ENCODE results near the gene SYTL3.

The SYTL3 gene

DNA sequence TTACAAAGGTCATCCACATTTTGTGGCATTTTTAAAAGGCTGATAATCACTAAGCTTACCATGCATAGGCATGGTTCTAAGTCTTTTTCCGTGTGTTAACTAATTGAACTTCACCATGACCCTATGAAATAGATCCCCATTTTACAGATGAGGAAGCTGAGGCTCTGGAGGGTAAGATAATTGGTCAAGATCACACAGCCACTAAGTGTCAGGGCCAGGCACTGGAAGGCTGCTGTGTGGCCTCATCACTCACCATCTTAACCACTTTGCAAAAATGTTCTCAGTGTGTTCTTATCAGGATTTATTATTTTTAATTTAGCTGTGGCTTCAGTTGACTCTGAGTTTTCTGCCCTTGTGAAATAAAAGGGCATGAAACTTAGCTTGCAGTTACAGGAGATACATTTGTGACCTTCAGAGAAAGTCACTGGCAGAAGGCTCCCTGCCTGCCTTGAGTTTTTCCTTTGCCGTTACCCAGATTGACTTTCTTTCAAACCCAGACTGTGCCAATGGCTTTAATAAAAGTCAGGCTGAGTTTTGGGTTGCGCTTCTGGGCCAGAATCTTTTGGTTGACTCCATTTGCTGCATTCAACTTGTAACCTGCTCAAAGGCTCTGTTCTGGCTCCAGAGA lies 87.3 kb downstream of the SYTL3 start:
- no peak for DNase-seq

DNA sequence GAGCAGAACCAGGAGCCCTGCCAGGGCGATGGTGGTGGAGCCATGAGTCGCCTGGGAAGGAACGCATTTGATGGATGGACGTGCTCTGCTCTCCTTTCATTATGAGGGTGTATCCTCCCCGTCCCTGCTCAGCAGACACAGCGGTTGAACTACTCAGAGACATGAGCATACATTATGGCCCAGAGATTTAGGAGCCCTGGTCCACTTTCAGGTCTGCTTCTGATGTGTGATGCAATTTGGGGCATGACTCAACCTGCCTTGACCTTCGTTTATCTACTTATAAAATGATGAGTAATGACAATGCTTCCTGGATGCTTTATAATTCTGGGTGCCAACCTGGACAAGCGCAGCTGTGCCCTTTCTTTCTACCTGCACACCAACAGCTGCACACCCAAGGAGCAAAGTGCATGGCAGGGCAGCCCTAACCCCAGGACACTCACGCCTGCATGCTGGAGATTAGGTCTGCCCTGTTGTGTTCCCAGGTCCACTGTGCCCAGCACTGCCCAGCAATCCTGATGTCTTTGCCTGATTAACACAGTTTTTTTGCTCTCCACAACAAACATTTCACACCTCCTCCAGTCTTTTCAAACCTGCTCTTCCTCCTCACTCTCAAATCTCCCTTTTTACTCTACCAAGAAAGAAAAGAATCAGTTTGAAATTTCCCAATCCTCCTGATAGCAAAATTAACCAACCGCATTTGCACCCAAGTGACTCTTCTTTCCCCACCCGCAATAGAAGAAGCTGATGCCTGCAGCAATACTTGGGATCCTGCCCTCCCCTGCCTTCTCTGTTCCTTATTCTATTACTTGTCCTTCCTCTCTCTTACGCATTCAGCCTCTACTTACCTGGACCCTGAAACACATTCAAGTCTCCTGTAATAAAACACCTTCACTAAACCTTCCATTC lies 88.1 kb downstream of the SYTL3 start:
- no peak for DNase-seq

GRCh38 chr6:158739673-158740072 lies 89.8 kb downstream of the SYTL3 start:
- DNase-seq = no peak

DNA sequence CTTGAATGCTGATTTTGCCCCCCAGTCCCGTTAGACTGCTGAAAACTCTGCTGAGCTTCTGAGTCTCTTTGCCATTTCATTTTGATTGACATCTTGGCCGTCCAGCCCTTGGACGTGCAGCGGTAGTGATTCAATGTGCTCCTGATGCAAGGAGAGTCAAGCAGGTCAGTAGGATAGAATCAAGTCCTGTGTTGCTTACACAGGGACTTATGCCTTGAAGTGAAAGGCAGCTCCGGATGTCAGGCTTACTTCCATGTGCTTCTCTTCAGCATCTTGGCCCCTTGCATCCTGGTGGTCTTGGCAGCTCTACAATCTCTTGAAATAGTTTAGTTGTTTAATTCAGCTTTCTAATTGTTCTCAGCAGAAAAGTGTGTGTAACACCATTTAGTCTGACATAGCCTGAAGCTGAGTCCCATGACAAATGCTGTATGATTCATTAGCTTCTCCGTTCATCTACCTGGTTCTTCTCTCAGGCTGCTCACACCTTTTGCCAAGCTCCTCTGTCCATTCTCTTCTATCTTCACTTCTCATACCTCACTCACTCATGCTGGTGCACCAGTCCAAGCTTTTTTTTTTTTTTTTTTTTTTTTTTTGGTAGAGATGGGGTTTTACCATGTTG lies 93.3 kb downstream of the SYTL3 start:
- no peak for DNase-seq

DNA sequence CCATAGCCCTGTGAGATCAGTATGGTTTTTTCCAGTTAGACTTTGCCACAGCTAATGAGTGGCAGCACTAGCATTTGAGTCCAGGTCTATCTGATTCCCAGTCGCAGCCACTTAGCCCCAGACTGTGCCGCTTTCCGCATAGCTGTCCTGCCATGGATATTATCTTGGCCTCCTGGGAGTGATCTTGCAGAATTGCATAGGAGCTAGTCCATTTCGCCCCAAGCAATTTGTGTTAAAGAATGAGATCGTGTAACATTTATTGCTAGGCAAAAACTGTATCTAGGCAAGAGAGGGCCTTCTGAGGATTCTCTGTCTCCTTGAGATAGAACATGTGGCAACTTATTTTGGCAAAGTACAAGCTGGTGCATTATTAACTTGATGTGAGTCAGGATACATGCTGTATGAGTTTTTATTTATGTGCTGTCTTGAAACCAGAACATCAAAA lies 95.2 kb downstream of the SYTL3 start:
- DNase-seq = no peak

DNA sequence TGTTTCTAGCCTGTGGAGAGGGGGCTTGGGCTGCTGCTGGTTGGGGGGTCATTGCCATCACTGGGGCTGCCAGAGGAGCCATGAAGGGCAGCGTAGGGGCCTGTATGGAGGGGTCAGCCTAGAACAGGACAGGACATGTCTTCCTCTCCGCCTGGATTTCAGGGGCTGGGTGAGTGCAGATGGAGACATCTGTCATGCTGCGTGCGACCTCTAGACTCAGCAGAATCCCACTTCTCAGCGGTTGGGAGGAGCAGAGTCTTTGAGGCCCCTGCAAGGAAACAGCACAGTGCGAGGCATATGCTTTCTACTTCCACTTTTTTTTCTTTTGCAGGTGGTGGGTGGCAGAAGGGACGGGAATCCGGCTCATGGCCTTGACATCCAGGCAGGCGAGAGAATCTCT lies 101.4 kb downstream of the SYTL3 start:
- no peak for DNase-seq

DNA sequence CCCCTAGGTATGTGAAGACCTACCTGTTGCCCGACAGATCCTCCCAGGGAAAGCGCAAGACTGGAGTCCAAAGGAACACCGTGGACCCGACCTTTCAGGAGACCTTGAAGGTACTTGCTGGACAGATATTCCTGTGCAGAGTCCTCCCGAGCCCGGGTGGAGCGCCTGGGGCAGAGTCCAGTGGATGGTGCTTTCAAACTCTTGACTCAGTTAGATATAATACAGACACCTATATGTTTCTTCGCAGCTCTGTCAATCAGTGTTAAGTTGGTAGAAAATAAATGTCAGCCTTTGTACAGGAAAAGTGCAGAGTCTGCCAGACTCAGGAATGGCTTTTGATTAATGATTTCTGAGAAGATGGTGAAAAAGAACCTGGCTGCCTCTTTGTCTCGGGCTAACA lies 102.1 kb downstream of the SYTL3 start:
- no peak for DNase-seq

- peak; percentile 54 for DNase-seq
Observed at GRCh38 chr6:158752613-158753012, 102.8 kb downstream of the SYTL3 start.

GRCh38 chr6:158753811-158754210 lies 104.0 kb downstream of the SYTL3 start:
- DNase-seq = no peak

GRCh38 chr6:158754738-158755137 lies 104.9 kb downstream of the SYTL3 start:
- no peak for DNase-seq

- no peak for DNase-seq
Observed at GRCh38 chr6:158755636-158756035, 105.8 kb downstream of the SYTL3 start.

- no peak for DNase-seq
Observed at GRCh38 chr6:158756126-158756525, 106.3 kb downstream of the SYTL3 start.

GRCh38 chr6:158756977-158757752 lies 107.3 kb downstream of the SYTL3 start:
- no peak for DNase-seq

DNA sequence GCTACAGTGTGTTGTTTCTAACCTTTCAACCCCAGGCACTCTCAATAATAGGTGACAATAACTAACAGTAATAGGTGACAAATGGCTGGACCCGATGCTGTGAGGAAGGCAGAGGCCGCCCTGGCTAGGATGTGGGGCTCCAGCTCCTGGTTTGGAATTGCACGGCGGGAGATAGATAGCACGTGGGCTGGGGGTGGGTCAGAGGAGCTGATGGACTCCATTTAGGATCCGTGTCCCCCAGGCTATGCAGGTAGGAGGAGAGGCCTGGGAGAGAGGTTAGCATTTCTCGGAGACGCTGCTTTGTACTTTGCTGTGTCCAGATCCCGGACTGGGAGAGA lies 107.9 kb downstream of the SYTL3 start:
- DNase-seq = no peak

DNA sequence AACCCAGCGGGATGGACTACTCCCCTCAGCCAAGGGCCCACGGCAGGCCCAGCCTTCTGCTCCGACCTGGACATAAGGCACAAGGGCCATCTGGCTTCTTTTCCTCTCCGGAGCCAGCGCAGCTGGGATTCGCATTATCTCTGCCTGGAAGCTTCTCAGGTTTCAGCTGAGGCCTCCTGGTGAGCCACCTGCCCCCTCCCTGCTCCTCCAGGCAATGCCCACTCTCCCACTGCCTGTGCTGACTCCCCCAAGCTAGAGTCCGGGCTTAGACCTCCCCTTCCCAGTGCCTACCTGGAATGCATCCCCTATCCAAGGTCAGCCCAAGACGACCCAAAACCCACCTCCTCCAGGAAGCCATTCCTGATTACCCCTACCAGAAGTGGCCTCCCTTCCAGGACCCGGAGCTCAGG lies 108.6 kb downstream of the SYTL3 start:
- DNase-seq = no peak

DNA sequence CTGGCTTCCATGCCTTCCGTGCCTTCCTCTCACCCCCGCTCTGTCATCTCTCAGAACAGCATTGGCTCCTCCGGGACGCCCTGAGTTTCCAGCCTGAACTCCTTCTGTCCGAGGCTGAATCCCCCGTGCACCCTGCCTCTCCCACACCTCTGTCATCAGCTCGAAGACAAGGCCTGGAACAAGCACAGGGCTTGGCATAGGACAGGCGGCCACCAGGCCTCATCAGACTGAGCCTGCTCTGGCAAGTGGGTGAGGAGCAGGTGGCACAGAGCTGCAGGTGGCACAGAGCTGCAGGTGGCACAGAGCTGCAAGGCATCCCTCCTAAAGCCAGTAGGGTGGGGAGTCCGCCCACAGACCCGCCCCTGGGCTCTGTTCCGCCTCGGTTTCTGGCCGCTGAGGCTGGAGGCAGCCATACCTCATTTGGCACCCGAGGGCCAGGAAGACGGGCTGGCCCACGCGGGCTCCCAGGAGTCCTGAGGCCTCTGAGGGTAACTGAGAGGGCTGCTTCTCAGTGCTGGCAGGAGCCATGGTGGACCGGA lies 109.2 kb downstream of the SYTL3 start:
- DNase-seq = no peak

GRCh38 chr6:158759966-158760617 lies 110.2 kb downstream of the SYTL3 start:
- no peak for DNase-seq

DNA sequence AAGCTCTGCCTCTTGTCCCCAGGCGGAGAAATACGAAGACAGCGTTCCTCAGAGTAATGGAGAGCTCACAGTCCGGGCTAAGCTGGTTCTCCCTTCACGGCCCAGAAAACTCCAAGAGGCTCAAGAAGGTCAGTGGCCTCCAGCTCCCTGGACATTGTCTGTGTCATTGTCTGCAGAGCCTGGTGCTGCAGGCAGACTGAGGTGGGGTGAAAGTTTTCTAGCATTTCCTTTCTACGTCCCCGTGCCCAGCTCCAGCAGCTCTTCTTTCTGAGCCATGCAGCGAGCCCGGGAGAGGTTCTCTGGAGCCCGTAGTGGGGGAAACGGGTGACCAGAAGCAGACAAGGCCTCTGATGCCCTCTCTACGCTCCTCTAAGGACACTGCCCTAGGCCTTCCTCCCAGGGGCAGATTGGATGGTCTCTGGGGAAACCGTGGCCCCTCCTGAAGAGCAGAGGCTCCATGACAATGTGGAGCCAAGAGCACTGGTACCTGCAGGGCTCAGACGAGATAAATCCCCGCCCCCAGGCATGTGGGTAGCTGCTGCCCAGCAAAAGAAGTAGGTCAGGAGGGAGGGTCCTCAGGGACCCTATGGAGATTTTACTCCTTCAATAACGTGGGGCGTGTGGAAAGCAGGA lies 110.9 kb downstream of the SYTL3 start:
- DNase-seq = no peak

DNA sequence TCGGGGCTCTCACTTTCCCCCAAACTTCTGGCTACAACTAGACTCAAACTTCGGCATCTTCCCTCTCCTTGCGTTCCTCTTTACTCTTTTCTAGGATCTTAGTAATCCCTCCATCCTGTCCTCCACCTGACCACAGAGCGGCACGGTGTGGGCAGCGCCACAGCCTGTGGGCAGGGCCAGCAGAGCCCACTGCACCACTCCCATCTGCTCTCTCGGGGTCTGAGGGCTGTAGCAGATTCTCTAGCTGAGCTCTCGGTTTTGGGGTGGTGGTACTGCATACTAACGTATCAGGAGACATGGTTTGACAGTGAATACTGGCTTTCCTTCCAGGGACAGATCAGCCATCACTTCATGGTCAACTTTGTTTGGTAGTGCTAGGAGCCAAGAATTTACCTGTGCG lies 111.9 kb downstream of the SYTL3 start:
- DNase-seq = no peak

DNA sequence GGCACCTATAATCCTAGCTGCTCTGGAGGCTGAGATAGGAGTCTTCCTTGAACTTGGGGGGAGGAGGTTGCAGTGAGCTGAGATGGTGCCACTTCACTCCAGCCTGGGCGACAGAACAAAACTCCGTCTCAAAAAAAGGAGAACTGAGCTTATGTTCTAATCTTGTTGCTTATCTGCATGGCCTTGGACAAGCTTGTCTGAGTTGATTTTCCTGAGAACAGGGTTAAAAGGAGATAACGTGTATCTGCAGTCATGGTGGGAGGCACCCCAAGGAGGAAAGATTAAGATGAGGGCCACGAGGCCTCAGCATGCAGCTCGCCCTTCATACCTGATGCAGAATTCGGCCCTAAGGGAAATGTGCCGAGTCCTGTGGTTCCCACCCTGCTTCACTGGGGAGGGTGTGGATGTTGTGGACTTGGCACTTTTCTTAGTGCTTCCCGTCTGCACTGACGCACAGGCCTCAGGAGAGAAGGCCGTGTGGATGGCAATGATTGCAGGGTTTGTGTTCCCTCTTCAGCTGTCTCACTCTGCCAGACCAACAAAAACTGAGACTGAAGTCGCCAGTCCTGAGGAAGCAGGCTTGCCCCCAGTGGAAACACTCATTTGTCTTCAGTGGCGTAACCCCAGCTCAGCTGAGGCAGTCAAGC lies 113.1 kb downstream of the SYTL3 start:
- DNase-seq = peak; percentile 87

GRCh38 chr6:158763434-158764182 lies 113.8 kb downstream of the SYTL3 start:
- DNase-seq = no peak
